ENCODE measurements around the gene LY6G6F. TPM values are rescaled to one million over a fixed set of nuclear protein-coding genes. Genes with fewer than 3 reads are reported as not detected.
A peak's percentile ranks its signal among the peaks of the same experiment; 100 is the strongest.

Gene LY6G6F
- total and polyA plus RNA-seq, 2 of the 13 experiments (the other 11 are each of a cell fraction or from before 2014, with no cell fraction given) = not detected

DNA sequence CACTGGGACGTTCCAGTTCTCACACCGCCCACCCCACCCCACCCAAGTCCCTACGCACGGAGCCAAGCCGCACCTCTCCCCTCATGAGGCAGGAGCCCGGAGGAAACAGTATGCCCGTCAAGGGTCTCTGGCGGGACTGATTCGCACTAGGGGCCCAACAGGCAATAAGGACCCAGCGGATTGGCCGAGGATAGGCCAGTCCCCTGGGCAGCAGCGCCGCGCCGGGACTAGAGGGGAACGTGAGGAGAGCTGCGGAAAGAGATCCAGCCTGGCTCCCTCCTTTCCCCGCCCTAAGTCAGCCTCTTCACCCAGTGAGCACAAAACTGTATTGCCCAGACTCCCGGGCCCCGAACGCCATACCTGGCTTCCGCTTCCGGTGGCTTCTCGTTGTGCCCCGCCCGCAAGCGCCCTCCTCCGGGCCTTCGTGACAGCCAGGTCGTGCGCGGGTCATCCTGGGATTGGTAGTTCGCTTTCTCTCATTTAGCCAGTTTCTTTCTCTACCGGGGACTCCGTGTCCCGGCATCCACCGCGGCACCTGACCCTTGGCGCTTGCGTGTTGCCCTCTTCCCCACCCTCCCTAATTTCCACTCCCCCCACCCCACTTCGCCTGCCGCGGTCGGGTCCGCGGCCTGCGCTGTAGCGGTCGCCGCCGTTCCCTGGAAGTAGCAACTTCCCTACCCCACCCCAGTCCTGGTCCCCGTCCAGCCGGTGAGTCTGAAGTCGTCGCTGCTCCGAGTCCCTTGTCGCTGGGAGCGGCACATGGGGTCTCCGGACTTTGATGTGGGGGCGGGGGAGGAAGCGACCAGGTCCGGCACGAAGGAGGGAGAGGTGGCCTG lies 40.9 kb upstream of the LY6G6F start, which contains the start of gene CSNK2B (continued):
- TF ChIP-seq, protein P1, sequence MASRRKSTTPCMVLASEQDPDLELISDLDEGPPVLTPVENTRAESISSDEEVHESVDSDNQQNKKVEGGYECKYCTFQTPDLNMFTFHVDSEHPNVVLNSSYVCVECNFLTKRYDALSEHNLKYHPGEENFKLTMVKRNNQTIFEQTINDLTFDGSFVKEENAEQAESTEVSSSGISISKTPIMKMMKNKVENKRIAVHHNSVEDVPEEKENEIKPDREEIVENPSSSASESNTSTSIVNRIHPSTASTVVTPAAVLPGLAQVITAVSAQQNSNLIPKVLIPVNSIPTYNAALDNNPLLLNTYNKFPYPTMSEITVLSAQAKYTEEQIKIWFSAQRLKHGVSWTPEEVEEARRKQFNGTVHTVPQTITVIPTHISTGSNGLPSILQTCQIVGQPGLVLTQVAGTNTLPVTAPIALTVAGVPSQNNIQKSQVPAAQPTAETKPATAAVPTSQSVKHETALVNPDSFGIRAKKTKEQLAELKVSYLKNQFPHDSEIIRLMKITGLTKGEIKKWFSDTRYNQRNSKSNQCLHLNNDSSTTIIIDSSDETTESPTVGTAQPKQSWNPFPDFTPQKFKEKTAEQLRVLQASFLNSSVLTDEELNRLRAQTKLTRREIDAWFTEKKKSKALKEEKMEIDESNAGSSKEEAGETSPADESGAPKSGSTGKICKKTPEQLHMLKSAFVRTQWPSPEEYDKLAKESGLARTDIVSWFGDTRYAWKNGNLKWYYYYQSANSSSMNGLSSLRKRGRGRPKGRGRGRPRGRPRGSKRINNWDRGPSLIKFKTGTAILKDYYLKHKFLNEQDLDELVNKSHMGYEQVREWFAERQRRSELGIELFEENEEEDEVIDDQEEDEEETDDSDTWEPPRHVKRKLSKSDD (CRISPR knock-in tag; IDR thresholded peaks at IDR 0.05; ENCODE audit: low read depth) = peak; percentile 20; the same call in 1 of the 2 replicates
- TF ChIP-seq ZBTB38 (CRISPR knock-in tag; IDR thresholded peaks at IDR 0.05) (no peak), ESRRA (CRISPR knock-in tag; IDR thresholded peaks at IDR 0.05; ENCODE audit: low read depth) (peak; percentile 65; the same call in 1 of the 2 replicates), RFX3 (CRISPR knock-in tag; IDR thresholded peaks at IDR 0.05) (0 out of 2 replicates have a peak, but pooled peaks have one; percentile 13), RAD21 (CRISPR knock-in tag; IDR thresholded peaks at IDR 0.05) (peak; percentile 8; the same call in 1 of the 2 replicates), MEIS1 (CRISPR knock-in tag; IDR thresholded peaks at IDR 0.05; ENCODE audit: borderline replicate concordance) (peak; percentile 73; the same call in 1 of the 2 replicates), CREB1 (IDR thresholded peaks at IDR 0.05) (peak; percentile 81), CREB1 (CRISPR knock-in tag; IDR thresholded peaks at IDR 0.05) (peak; percentile 93), RELA (CRISPR knock-in tag; IDR thresholded peaks at IDR 0.05) (no peak), ZKSCAN8 (CRISPR knock-in tag; IDR thresholded peaks at IDR 0.05; ENCODE audit: borderline replicate concordance) (no peak), ZNF138 (CRISPR knock-in tag; IDR thresholded peaks at IDR 0.05; ENCODE audit: low read depth) (no peak), XRCC5 (optimal IDR thresholded peaks at IDR 0.05; ENCODE audit: low read length) (peak; percentile 13), FOXC1 (CRISPR knock-in tag; IDR thresholded peaks at IDR 0.05; ENCODE audit: borderline replicate concordance) (no peak; the same call in 1 of the 2 replicates), ZNF674 (CRISPR knock-in tag; IDR thresholded peaks at IDR 0.05; ENCODE audit: low read depth) (no peak)
- TF ChIP-seq, protein P2, sequence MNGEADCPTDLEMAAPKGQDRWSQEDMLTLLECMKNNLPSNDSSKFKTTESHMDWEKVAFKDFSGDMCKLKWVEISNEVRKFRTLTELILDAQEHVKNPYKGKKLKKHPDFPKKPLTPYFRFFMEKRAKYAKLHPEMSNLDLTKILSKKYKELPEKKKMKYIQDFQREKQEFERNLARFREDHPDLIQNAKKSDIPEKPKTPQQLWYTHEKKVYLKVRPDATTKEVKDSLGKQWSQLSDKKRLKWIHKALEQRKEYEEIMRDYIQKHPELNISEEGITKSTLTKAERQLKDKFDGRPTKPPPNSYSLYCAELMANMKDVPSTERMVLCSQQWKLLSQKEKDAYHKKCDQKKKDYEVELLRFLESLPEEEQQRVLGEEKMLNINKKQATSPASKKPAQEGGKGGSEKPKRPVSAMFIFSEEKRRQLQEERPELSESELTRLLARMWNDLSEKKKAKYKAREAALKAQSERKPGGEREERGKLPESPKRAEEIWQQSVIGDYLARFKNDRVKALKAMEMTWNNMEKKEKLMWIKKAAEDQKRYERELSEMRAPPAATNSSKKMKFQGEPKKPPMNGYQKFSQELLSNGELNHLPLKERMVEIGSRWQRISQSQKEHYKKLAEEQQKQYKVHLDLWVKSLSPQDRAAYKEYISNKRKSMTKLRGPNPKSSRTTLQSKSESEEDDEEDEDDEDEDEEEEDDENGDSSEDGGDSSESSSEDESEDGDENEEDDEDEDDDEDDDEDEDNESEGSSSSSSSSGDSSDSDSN (CRISPR knock-in tag; IDR thresholded peaks at IDR 0.05) = peak; percentile 65
- TF ChIP-seq, protein P3, sequence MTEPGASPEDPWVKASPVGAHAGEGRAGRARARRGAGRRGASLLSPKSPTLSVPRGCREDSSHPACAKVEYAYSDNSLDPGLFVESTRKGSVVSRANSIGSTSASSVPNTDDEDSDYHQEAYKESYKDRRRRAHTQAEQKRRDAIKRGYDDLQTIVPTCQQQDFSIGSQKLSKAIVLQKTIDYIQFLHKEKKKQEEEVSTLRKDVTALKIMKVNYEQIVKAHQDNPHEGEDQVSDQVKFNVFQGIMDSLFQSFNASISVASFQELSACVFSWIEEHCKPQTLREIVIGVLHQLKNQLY (CRISPR knock-in tag; IDR thresholded peaks at IDR 0.05) = no peak
- TF ChIP-seq, protein P4, sequence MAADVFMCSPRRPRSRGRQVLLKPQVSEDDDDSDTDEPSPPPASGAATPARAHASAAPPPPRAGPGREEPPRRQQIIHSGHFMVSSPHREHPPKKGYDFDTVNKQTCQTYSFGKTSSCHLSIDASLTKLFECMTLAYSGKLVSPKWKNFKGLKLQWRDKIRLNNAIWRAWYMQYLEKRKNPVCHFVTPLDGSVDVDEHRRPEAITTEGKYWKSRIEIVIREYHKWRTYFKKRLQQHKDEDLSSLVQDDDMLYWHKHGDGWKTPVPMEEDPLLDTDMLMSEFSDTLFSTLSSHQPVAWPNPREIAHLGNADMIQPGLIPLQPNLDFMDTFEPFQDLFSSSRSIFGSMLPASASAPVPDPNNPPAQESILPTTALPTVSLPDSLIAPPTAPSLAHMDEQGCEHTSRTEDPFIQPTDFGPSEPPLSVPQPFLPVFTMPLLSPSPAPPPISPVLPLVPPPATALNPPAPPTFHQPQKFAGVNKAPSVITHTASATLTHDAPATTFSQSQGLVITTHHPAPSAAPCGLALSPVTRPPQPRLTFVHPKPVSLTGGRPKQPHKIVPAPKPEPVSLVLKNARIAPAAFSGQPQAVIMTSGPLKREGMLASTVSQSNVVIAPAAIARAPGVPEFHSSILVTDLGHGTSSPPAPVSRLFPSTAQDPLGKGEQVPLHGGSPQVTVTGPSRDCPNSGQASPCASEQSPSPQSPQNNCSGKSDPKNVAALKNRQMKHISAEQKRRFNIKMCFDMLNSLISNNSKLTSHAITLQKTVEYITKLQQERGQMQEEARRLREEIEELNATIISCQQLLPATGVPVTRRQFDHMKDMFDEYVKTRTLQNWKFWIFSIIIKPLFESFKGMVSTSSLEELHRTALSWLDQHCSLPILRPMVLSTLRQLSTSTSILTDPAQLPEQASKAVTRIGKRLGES (CRISPR knock-in tag; IDR thresholded peaks at IDR 0.05; ENCODE audit: borderline replicate concordance) = no peak
- TF ChIP-seq, protein P5, sequence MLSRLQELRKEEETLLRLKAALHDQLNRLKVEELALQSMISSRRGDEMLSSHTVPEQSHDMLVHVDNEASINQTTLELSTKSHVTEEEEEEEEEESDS (CRISPR knock-in tag; IDR thresholded peaks at IDR 0.05; ENCODE audit: borderline replicate concordance) = 0 out of 2 replicates have a peak, but pooled peaks have one; percentile 33
